RWPE2 (cell line): Measurements from ENCODE around the gene HMGXB4.

Experiments
- ATAC-seq: fragments of 200-7000 bp; cut with Tn5 transposase; 3 replicates; pipeline ENCODE4 v1.9.1; 2021; ENCODE audit warnings: low read depth
- DNase-seq: peaks from one replicate; pipeline ENCODE4 v3.0.0-alpha.2; 2020; ENCODE audit warnings: low spot score
- H3K27ac ChIP-seq: fragments of 450-650 bp; 2 replicates; pipeline ENCODE4 v1.5.1; 2017; ENCODE audit warnings: mild to moderate bottlenecking; ENCODE audit not compliant: poor library complexity, severe bottlenecking
- H3K27me3 ChIP-seq: fragments of 250-450 bp; sonication (Bioruptor Pico); 2 replicates; pipeline ENCODE4 v1.5.1; 2021; ENCODE audit warnings: mild to moderate bottlenecking, moderate library complexity; ENCODE audit not compliant: insufficient read depth, poor library complexity, severe bottlenecking
- H3K36me3 ChIP-seq: fragments of 250-450 bp; sonication (Bioruptor Pico); 2 replicates; pipeline ENCODE4 v1.5.1; 2020; ENCODE audit warnings: low read depth, mild to moderate bottlenecking, moderate library complexity
- H3K4me1 ChIP-seq: fragments of 250-450 bp; sonication (Bioruptor Pico); 2 replicates; pipeline ENCODE4 v1.5.1; 2021; ENCODE audit warnings: mild to moderate bottlenecking, moderate library complexity; ENCODE audit not compliant: insufficient read depth, poor library complexity, severe bottlenecking
- H3K4me3 ChIP-seq: fragments of 250-450 bp; sonication (Bioruptor Pico); 2 replicates; pipeline ENCODE4 v1.5.1; 2021; ENCODE audit warnings: mild to moderate bottlenecking, moderate library complexity; ENCODE audit not compliant: severe bottlenecking
- H3K9me3 ChIP-seq: fragments of 250-450 bp; sonication (Bioruptor Pico); 2 replicates; pipeline ENCODE4 v1.5.1; 2021; ENCODE audit warnings: mild to moderate bottlenecking, moderate library complexity; ENCODE audit not compliant: severe bottlenecking
- TF ChIP-seq, protein P1 (sequence below): fragments of 450-650 bp; IDR thresholded peaks from one replicate; pipeline ENCODE4 v1.5.1; 2017; ENCODE audit warnings: mild to moderate bottlenecking, moderate library complexity; ENCODE audit not compliant: poor library complexity, severe bottlenecking

The HMGXB4 gene

GRCh38 chr22:35312198-35313059, 55.1 kb downstream of the HMGXB4 start:
- Histone ChIP-seq H3K27ac (peak overlapping the region; percentile 55), H3K9me3 (peaks cover 3% of the 10 kb centered on the region), H3K36me3 (no peaks in the 10 kb centered on the region), H3K4me1 (peaks cover 19% of the 10 kb centered on the region), H3K27me3 (no peaks in the 10 kb centered on the region), H3K4me3 (no peak overlapping the region)
- DNase-seq (no peak), ATAC-seq (peak; percentile 61)
- TF ChIP-seq, protein P1, sequence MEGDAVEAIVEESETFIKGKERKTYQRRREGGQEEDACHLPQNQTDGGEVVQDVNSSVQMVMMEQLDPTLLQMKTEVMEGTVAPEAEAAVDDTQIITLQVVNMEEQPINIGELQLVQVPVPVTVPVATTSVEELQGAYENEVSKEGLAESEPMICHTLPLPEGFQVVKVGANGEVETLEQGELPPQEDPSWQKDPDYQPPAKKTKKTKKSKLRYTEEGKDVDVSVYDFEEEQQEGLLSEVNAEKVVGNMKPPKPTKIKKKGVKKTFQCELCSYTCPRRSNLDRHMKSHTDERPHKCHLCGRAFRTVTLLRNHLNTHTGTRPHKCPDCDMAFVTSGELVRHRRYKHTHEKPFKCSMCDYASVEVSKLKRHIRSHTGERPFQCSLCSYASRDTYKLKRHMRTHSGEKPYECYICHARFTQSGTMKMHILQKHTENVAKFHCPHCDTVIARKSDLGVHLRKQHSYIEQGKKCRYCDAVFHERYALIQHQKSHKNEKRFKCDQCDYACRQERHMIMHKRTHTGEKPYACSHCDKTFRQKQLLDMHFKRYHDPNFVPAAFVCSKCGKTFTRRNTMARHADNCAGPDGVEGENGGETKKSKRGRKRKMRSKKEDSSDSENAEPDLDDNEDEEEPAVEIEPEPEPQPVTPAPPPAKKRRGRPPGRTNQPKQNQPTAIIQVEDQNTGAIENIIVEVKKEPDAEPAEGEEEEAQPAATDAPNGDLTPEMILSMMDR = no peak

- TF ChIP-seq, protein P1 = no peak
- Histone ChIP-seq H3K36me3 (no peaks in the 10 kb centered on the region), H3K27ac (peak overlapping the region; percentile 55)
These were observed 56.2 kb downstream of the HMGXB4 start for GRCh38 chr22:35313311-35314121.

GRCh38 chr22:35314161-35314942, 57.1 kb downstream of the HMGXB4 start:
- Histone ChIP-seq H3K9me3 (peaks cover 3% of the 10 kb centered on the region), H3K4me1 (peaks cover 19% of the 10 kb centered on the region), H3K27me3 (no peaks in the 10 kb centered on the region), H3K4me3 (no peak overlapping the region), H3K27ac (peak overlapping the region; percentile 55), H3K36me3 (no peaks in the 10 kb centered on the region)
- no peak for DNase-seq
- TF ChIP-seq, protein P1 = no peak
- ATAC-seq = no peak

More at GRCh38 chr22:35313311-35314121, 56.2 kb downstream of the HMGXB4 start:
- H3K27me3 ChIP-seq = no peaks in the 10 kb centered on the region
- ATAC-seq (peak; percentile 45), DNase-seq (no peak)
- H3K9me3 ChIP-seq = peaks cover 3% of the 10 kb centered on the region
- peaks cover 19% of the 10 kb centered on the region for H3K4me1 ChIP-seq
- H3K4me3 ChIP-seq = no peak overlapping the region

DNA sequence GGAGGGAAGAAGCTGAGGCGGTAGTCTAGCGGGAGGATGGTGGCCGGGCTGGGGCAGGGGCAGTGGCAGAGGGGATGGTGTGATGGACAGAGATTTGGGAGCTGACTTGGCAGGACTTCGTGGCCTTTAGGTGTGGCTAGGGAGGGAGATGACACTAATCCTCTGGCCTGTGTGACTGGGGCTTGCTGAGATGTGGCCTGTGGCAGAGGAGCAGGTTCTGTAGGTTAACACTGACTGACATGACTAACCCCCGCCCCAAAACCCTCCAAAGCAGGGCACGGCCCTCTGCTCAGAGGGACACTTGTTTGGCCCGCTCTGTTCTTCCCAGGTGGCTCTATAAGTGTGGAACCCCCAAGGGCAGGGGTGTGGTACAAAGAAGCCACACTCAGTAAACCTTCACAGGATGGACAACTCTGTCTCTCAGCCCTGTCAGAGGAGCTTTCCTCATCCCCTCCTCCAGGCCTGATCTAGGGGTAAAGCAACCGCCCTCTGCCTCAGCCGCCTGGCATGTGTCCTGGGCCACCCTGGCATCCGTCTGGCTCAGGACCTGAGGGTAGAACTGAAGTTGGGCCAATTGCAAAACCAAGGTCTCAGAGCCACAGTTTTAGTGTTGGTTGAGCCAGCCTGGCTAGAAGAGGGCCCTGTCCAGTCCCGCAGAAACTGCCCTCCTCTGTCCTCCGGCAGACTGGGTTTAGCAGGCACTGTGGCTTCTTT, 58.0 kb downstream of the HMGXB4 start:
- peak; percentile 38 for DNase-seq
- peaks cover 19% of the 10 kb centered on the region for H3K4me1 ChIP-seq

More for the DNA sequence above, 58.0 kb downstream of the HMGXB4 start:
- peaks cover 3% of the 10 kb centered on the region for H3K9me3 ChIP-seq
- no peaks in the 10 kb centered on the region for H3K27me3 ChIP-seq
- no peaks in the 10 kb centered on the region for H3K36me3 ChIP-seq
- no peak for ATAC-seq
- TF ChIP-seq, protein P1 = no peak
- H3K27ac ChIP-seq = no peak overlapping the region
- no peak overlapping the region for H3K4me3 ChIP-seq
